ENCODE measurements around the gene NFRKB. TPM values are rescaled to one million over a fixed set of nuclear protein-coding genes. Genes with fewer than 3 reads are reported as not detected.
"Not testable (repeated sequence)": the region's sequence is repeated elsewhere in the genome, so short reads cannot be mapped to it uniquely, and the experiment has no call there.

Gene NFRKB
- total RNA-seq, 2 donors from 2014 or later = 41.8 to 44.0 TPM

GRCh38 chr11:129866311-129866710 is 29.1 kb downstream of the NFRKB start:
- H3K27me3 Mint-ChIP-seq = no peaks in the 10 kb centered on the region
- H3K4me3 Mint-ChIP-seq = no peak overlapping the region
- H3K36me3 Mint-ChIP-seq (ENCODE audit: low read depth) = peaks cover 99% of the 10 kb centered on the region
- H3K4me1 Mint-ChIP-seq = peaks cover 5% of the 10 kb centered on the region
- no peak overlapping the region for H3K27ac Mint-ChIP-seq
- no peak for ATAC-seq (replicated peaks)
- H3K9me3 Mint-ChIP-seq = no peaks in the 10 kb centered on the region

- H3K4me3 Mint-ChIP-seq = no peak overlapping the region
- peaks cover 97% of the 10 kb centered on the region for H3K36me3 Mint-ChIP-seq (ENCODE audit: low read depth)
- H3K4me1 Mint-ChIP-seq = peaks cover 5% of the 10 kb centered on the region
- H3K27me3 Mint-ChIP-seq = no peaks in the 10 kb centered on the region
- no peaks in the 10 kb centered on the region for H3K9me3 Mint-ChIP-seq
- no peak for ATAC-seq (replicated peaks)
- no peak overlapping the region for H3K27ac Mint-ChIP-seq
These were observed 29.7 kb downstream of the NFRKB start for GRCh38 chr11:129865701-129866100.

GRCh38 chr11:129864811-129865210 is 30.6 kb downstream of the NFRKB start:
- Mint-ChIP-seq H3K9me3 (no peaks in the 10 kb centered on the region), H3K27ac (peak overlapping the region; percentile 47), H3K27me3 (no peaks in the 10 kb centered on the region), H3K4me1 (peaks cover 7% of the 10 kb centered on the region), H3K4me3 (no peak overlapping the region), H3K36me3 (ENCODE audit: low read depth) (peaks cover 97% of the 10 kb centered on the region)
- ATAC-seq (replicated peaks) = no peak

- Mint-ChIP-seq H3K36me3 (ENCODE audit: low read depth) (peaks cover 81% of the 10 kb centered on the region), H3K4me1 (peaks cover 10% of the 10 kb centered on the region), H3K9me3 (no peaks in the 10 kb centered on the region), H3K27ac (peak overlapping the region; percentile 43), H3K4me3 (no peak overlapping the region), H3K27me3 (no peaks in the 10 kb centered on the region)
- ATAC-seq (replicated peaks) = no peak
These were observed 33.5 kb downstream of the NFRKB start for GRCh38 chr11:129861702-129862522.

- Mint-ChIP-seq H3K36me3 (ENCODE audit: low read depth) (peaks cover 23% of the 10 kb centered on the region), H3K27me3 (no peaks in the 10 kb centered on the region), H3K4me3 (no peak overlapping the region), H3K9me3 (no peaks in the 10 kb centered on the region), H3K4me1 (peaks cover 32% of the 10 kb centered on the region), H3K27ac (no peak overlapping the region)
- no peak for ATAC-seq (replicated peaks)
These were observed 39.3 kb downstream of the NFRKB start for GRCh38 chr11:129856036-129856435.

- Mint-ChIP-seq H3K36me3 (ENCODE audit: low read depth) (peaks cover 16% of the 10 kb centered on the region), H3K4me3 (peak overlapping the region; percentile 37), H3K27ac (peak overlapping the region; percentile 63), H3K4me1 (peaks cover 32% of the 10 kb centered on the region), H3K9me3 (no peaks in the 10 kb centered on the region), H3K27me3 (no peaks in the 10 kb centered on the region)
- ATAC-seq (replicated peaks) = peak; percentile 25
These were observed 40.3 kb downstream of the NFRKB start for GRCh38 chr11:129855086-129855485.

- Mint-ChIP-seq H3K4me3 (peak overlapping the region; percentile 37), H3K27me3 (no peaks in the 10 kb centered on the region), H3K4me1 (peaks cover 28% of the 10 kb centered on the region), H3K9me3 (no peaks in the 10 kb centered on the region), H3K36me3 (ENCODE audit: low read depth) (peaks cover 8% of the 10 kb centered on the region), H3K27ac (peak overlapping the region; percentile 63)
- peak; percentile 49 for ATAC-seq (replicated peaks)
These were observed 41.1 kb downstream of the NFRKB start for GRCh38 chr11:129854232-129854805.

GRCh38 chr11:129853518-129854231 is 41.7 kb downstream of the NFRKB start:
- Mint-ChIP-seq H3K4me1 (peaks cover 28% of the 10 kb centered on the region), H3K36me3 (ENCODE audit: low read depth) (peaks cover 2% of the 10 kb centered on the region), H3K27ac (peak overlapping the region; percentile 63), H3K27me3 (no peaks in the 10 kb centered on the region), H3K9me3 (no peaks in the 10 kb centered on the region), H3K4me3 (peak overlapping the region; percentile 37)
- ATAC-seq (replicated peaks) = peak; percentile 72

- no peaks in the 10 kb centered on the region for H3K9me3 Mint-ChIP-seq
- no peaks in the 10 kb centered on the region for H3K27me3 Mint-ChIP-seq
- no peaks in the 10 kb centered on the region for H3K36me3 Mint-ChIP-seq (ENCODE audit: low read depth)
- H3K27ac Mint-ChIP-seq = peak overlapping the region; percentile 63
- peaks cover 28% of the 10 kb centered on the region for H3K4me1 Mint-ChIP-seq
- no peak overlapping the region for H3K4me3 Mint-ChIP-seq
- ATAC-seq (replicated peaks) = no peak
These were observed 43.1 kb downstream of the NFRKB start for GRCh38 chr11:129852125-129852740.

GRCh38 chr11:129849447-129850130 is 45.8 kb downstream of the NFRKB start:
- no peak for ATAC-seq (replicated peaks)
- H3K27ac Mint-ChIP-seq = no peak overlapping the region

GRCh38 chr11:129847361-129847760 is 48.0 kb downstream of the NFRKB start:
- not testable (repeated sequence) for ATAC-seq (replicated peaks); H3K36me3 Mint-ChIP-seq (ENCODE audit: low read depth); H3K27me3 Mint-ChIP-seq; H3K27ac Mint-ChIP-seq; H3K4me1 Mint-ChIP-seq; H3K9me3 Mint-ChIP-seq
- peak overlapping the region; percentile 64 for H3K4me3 Mint-ChIP-seq

More at GRCh38 chr11:129849447-129850130, 45.8 kb downstream of the NFRKB start:
- no peaks in the 10 kb centered on the region for H3K27me3 Mint-ChIP-seq
- no peaks in the 10 kb centered on the region for H3K36me3 Mint-ChIP-seq (ENCODE audit: low read depth)
- no peaks in the 10 kb centered on the region for H3K9me3 Mint-ChIP-seq
- no peak overlapping the region for H3K4me3 Mint-ChIP-seq
- H3K4me1 Mint-ChIP-seq = peaks cover 29% of the 10 kb centered on the region

GRCh38 chr11:129846508-129847335 is 48.7 kb downstream of the NFRKB start:
- Mint-ChIP-seq H3K27ac (peak overlapping the region; percentile 81), H3K36me3 (ENCODE audit: low read depth) (no peaks in the 10 kb centered on the region), H3K9me3 (peaks cover 4% of the 10 kb centered on the region), H3K4me1 (peaks cover 12% of the 10 kb centered on the region), H3K27me3 (no peaks in the 10 kb centered on the region), H3K4me3 (peak overlapping the region; percentile 64)
- peak; percentile 98 for ATAC-seq (replicated peaks)
